Mucosa of rectum (tissue), 2 donors: ENCODE measurements around the gene UTRN.
A peak's percentile ranks its signal among the peaks of the same experiment; 100 is the strongest.

Experiments
- H3K27ac ChIP-seq, 2 donors: one replicate each; pipeline ENCODE4 v1.7.0; 2013; ENCODE audit warnings: inconsistent platforms in 2 of 2, low read depth in 2 of 2, low read length in 2 of 2
- H3K27me3 ChIP-seq, 2 donors: one replicate each; pipeline ENCODE4 v1.7.0; 2013; ENCODE audit warnings: low read length in 2 of 2; ENCODE audit not compliant: control insufficient read depth in 2 of 2, insufficient read depth in 2 of 2
- H3K36me3 ChIP-seq, 2 donors: one replicate each; pipeline ENCODE4 v1.7.0; 2013; ENCODE audit warnings: low read length in 2 of 2; ENCODE audit not compliant: control insufficient read depth in 2 of 2, insufficient read depth in 2 of 2
- H3K4me1 ChIP-seq, 2 donors: one replicate each; pipeline ENCODE4 v1.7.0; 2013; ENCODE audit warnings: low read length in 2 of 2, mild to moderate bottlenecking in 1 of 2; ENCODE audit not compliant: control insufficient read depth in 2 of 2, insufficient read depth in 2 of 2
- H3K4me3 ChIP-seq, 2 donors: one replicate each; pipeline ENCODE4 v1.7.0; 2013; ENCODE audit warnings: low read length in 2 of 2
- H3K9ac ChIP-seq, 2 donors: one replicate each; pipeline ENCODE4 v1.7.0; 2013; ENCODE audit warnings: low read length in 2 of 2, low read depth in 1 of 2, mild to moderate bottlenecking in 1 of 2
- H3K9me3 ChIP-seq, 2 donors: one replicate each; pipeline ENCODE4 v1.7.0; 2013; ENCODE audit warnings: low read length in 2 of 2; ENCODE audit not compliant: control insufficient read depth in 2 of 2
- donor health status: healthy.
- donor health status: Normal muscosa, but diverticular disease.

The UTRN gene

GRCh38 chr6:144295211-144295610, 10.1 kb downstream of the UTRN start:
- Histone ChIP-seq H3K4me3 (no peak overlapping the region), H3K4me1 (peaks cover 4 to 13% of the 10 kb centered on the region in 2 donors), H3K27ac (no peak overlapping the region), H3K27me3 (no peaks in the 10 kb centered on the region), H3K9ac (no peak overlapping the region), H3K36me3 (no peaks in the 10 kb centered on the region), H3K9me3 (no peaks in the 10 kb centered on the region)

- no peak overlapping the region for H3K4me3 ChIP-seq
- H3K9ac ChIP-seq, result no peak overlapping the region
- H3K27ac ChIP-seq, result no peak overlapping the region
- no peaks in the 10 kb centered on the region for H3K9me3 ChIP-seq
- no peaks in the 10 kb centered on the region for H3K27me3 ChIP-seq
- H3K4me1 ChIP-seq, result peaks cover 4 to 13% of the 10 kb centered on the region in 2 donors
- no peaks in the 10 kb centered on the region for H3K36me3 ChIP-seq
Observed at GRCh38 chr6:144295981-144296767, 11.0 kb downstream of the UTRN start.

- Histone ChIP-seq H3K9ac (no peak overlapping the region), H3K27me3 (no peaks in the 10 kb centered on the region), H3K27ac (no peak overlapping the region), H3K9me3 (no peaks in the 10 kb centered on the region), H3K4me1 (peaks cover 4 to 13% of the 10 kb centered on the region in 2 donors), H3K4me3 (no peak overlapping the region), H3K36me3 (no peaks in the 10 kb centered on the region)
Observed at GRCh38 chr6:144296973-144297372, 11.8 kb downstream of the UTRN start.

- no peaks in the 10 kb centered on the region for H3K27me3 ChIP-seq
- no peaks in the 10 kb centered on the region for H3K36me3 ChIP-seq
- H3K4me1 ChIP-seq, result peaks cover 4 to 13% of the 10 kb centered on the region in 2 donors
- H3K4me3 ChIP-seq, result peak overlapping the region; percentile 15 to 55
- H3K9me3 ChIP-seq, result no peaks in the 10 kb centered on the region
- no peak overlapping the region for H3K9ac ChIP-seq
- peak overlapping the region in 1 of 2 donors; percentile 2 for H3K27ac ChIP-seq
Observed at GRCh38 chr6:144297511-144298100, 12.5 kb downstream of the UTRN start.

GRCh38 chr6:144298194-144298593, 13.1 kb downstream of the UTRN start:
- no peak overlapping the region for H3K27ac ChIP-seq
- no peaks in the 10 kb centered on the region for H3K36me3 ChIP-seq
- no peaks in the 10 kb centered on the region for H3K9me3 ChIP-seq
- no peaks in the 10 kb centered on the region for H3K27me3 ChIP-seq
- peaks cover 4 to 13% of the 10 kb centered on the region in 2 donors for H3K4me1 ChIP-seq
- no peak overlapping the region for H3K9ac ChIP-seq
- peak overlapping the region; percentile 15 to 55 for H3K4me3 ChIP-seq

- H3K36me3 ChIP-seq, result no peaks in the 10 kb centered on the region
Observed at GRCh38 chr6:144298916-144299315, 13.8 kb downstream of the UTRN start.

GRCh38 chr6:144302701-144303372, 17.7 kb downstream of the UTRN start:
- no peak overlapping the region for H3K9ac ChIP-seq
- no peak overlapping the region for H3K4me3 ChIP-seq
- no peak overlapping the region for H3K27ac ChIP-seq
- no peaks in the 10 kb centered on the region for H3K9me3 ChIP-seq
- no peaks in the 10 kb centered on the region for H3K27me3 ChIP-seq
- H3K4me1 ChIP-seq, result peaks cover 2 to 12% of the 10 kb centered on the region in 2 donors
- peaks cover 0 to 3% of the 10 kb centered on the region in 2 donors for H3K36me3 ChIP-seq

More at GRCh38 chr6:144298916-144299315, 13.8 kb downstream of the UTRN start:
- Histone ChIP-seq H3K9ac (no peak overlapping the region), H3K27me3 (no peaks in the 10 kb centered on the region), H3K4me3 (no peak overlapping the region), H3K27ac (no peak overlapping the region), H3K4me1 (peaks cover 4 to 13% of the 10 kb centered on the region in 2 donors), H3K9me3 (no peaks in the 10 kb centered on the region)

GRCh38 chr6:144304223-144304848, 19.2 kb downstream of the UTRN start:
- Histone ChIP-seq H3K4me1 (peaks cover 2 to 6% of the 10 kb centered on the region in 2 donors), H3K9ac (no peak overlapping the region), H3K27me3 (no peaks in the 10 kb centered on the region), H3K36me3 (peaks cover 7 to 9% of the 10 kb centered on the region in 2 donors), H3K27ac (no peak overlapping the region), H3K4me3 (no peak overlapping the region), H3K9me3 (no peaks in the 10 kb centered on the region)

GRCh38 chr6:144305567-144305966, 20.4 kb downstream of the UTRN start:
- H3K9me3 ChIP-seq, result no peaks in the 10 kb centered on the region
- H3K27me3 ChIP-seq, result no peaks in the 10 kb centered on the region
- H3K27ac ChIP-seq, result no peak overlapping the region
- peaks cover 2 to 6% of the 10 kb centered on the region in 2 donors for H3K4me1 ChIP-seq
- no peak overlapping the region for H3K4me3 ChIP-seq
- peaks cover 7 to 9% of the 10 kb centered on the region in 2 donors for H3K36me3 ChIP-seq
- H3K9ac ChIP-seq, result peak overlapping the region in 1 of 2 donors; percentile 2
